ENCODE measurements around the gene GLTP.
"Not testable (repeated sequence)": the region's sequence is repeated elsewhere in the genome, so short reads cannot be mapped to it uniquely, and the experiment has no call there.

The GLTP gene

GRCh38 chr12:109881752-109882151 is 1.4 kb upstream of the GLTP start:
- no peak overlapping the region for H3K4me3 ChIP-seq
- H3K27ac ChIP-seq = peak overlapping the region in 17 of 21 experiments; percentile 0 to 95 (median 53)

GRCh38 chr12:109880938-109881337 is 597 bp upstream of the GLTP start:
- H3K4me3 ChIP-seq = peak overlapping the region; percentile 44 to 86 (median 84)
- H3K27ac ChIP-seq = peak overlapping the region in 20 of 21 experiments; percentile 43 to 95 (median 84)

- Histone ChIP-seq H3K27ac (peak overlapping the region; percentile 81 to 96 (median 94)), H3K4me3 (peak overlapping the region; percentile 73 to 86 (median 84))
These were observed 844 bp downstream of the GLTP start for GRCh38 chr12:109879351-109880042.

- Histone ChIP-seq H3K4me3 (peak overlapping the region; percentile 73 to 86 (median 84)), H3K27ac (peak overlapping the region in 20 of 21 experiments; percentile 82 to 96 (median 94))
These were observed 1.6 kb downstream of the GLTP start for GRCh38 chr12:109878749-109879148.

GRCh38 chr12:109878247-109878625 is 2.1 kb downstream of the GLTP start:
- Histone ChIP-seq H3K4me3 (peak overlapping the region; percentile 73 to 86 (median 84)), H3K27ac (peak overlapping the region in 18 of 21 experiments; percentile 6 to 96 (median 94))

- H3K4me3 ChIP-seq = peak overlapping the region in 6 of 7 experiments; percentile 73 to 86 (median 84)
These were observed 2.7 kb downstream of the GLTP start for GRCh38 chr12:109877504-109878246.

GRCh38 chr12:109876406-109876805 is 3.9 kb downstream of the GLTP start:
- Histone ChIP-seq H3K27ac (peak overlapping the region in 16 of 21 experiments; percentile 6 to 96 (median 64)), H3K4me3 (peak overlapping the region in 1 of 7 experiments; percentile 2)

More at GRCh38 chr12:109877504-109878246, 2.7 kb downstream of the GLTP start:
- H3K27ac ChIP-seq = peak overlapping the region in 17 of 21 experiments; percentile 6 to 96 (median 93)

GRCh38 chr12:109875572-109876131 is 4.7 kb downstream of the GLTP start:
- peak overlapping the region in 17 of 21 experiments; percentile 16 to 96 (median 64) for H3K27ac ChIP-seq
- H3K4me3 ChIP-seq = peak overlapping the region in 1 of 7 experiments; percentile 2

GRCh38 chr12:109873653-109874052 is 6.7 kb downstream of the GLTP start:
- H3K27ac ChIP-seq = peak overlapping the region in 14 of 21 experiments; percentile 14 to 95 (median 62)

GRCh38 chr12:109871668-109872314 is 8.6 kb downstream of the GLTP start:
- H3K4me3 ChIP-seq = no peak overlapping the region
- peak overlapping the region in 13 of 21 experiments; percentile 4 to 61 (median 45) for H3K27ac ChIP-seq

More at GRCh38 chr12:109873653-109874052, 6.7 kb downstream of the GLTP start:
- no peak overlapping the region for H3K4me3 ChIP-seq

- H3K4me3 ChIP-seq = no peak overlapping the region
- peak overlapping the region in 6 of 21 experiments; percentile 5 to 61 (median 39) for H3K27ac ChIP-seq
These were observed 9.7 kb downstream of the GLTP start for GRCh38 chr12:109870648-109871047.

- Histone ChIP-seq H3K27ac (peak overlapping the region in 20 of 21 experiments; percentile 1 to 83 (median 65)), H3K4me3 (no peak overlapping the region)
These were observed 11.9 kb downstream of the GLTP start for GRCh38 chr12:109868182-109869051.

- peak overlapping the region in 20 of 21 experiments; percentile 33 to 83 (median 72) for H3K27ac ChIP-seq
- H3K4me3 ChIP-seq = no peak overlapping the region
These were observed 15.4 kb downstream of the GLTP start for GRCh38 chr12:109864916-109865315.

- peak overlapping the region in 20 of 21 experiments; percentile 25 to 83 (median 72) for H3K27ac ChIP-seq
- no peak overlapping the region for H3K4me3 ChIP-seq
These were observed 16.3 kb downstream of the GLTP start for GRCh38 chr12:109863847-109864712.

- H3K27ac ChIP-seq = peak overlapping the region in 3 of 21 experiments; percentile 7 to 12 (median 7)
- H3K4me3 ChIP-seq = not testable (repeated sequence)
These were observed 17.9 kb downstream of the GLTP start for GRCh38 chr12:109862491-109862890.

- H3K27ac ChIP-seq = peak overlapping the region in 4 of 21 experiments; percentile 1 to 12 (median 7)
- H3K4me3 ChIP-seq = no peak overlapping the region
These were observed 18.5 kb downstream of the GLTP start for GRCh38 chr12:109861689-109862314.

GRCh38 chr12:109860977-109861376 is 19.4 kb downstream of the GLTP start:
- Histone ChIP-seq H3K27ac (no peak overlapping the region), H3K4me3 (no peak overlapping the region)

Measured in skin epidermis (tissue), 12 donors.